Activated CD4-positive, alpha-beta T cell treated with anti-CD3 and anti-CD28 coated beads, Interleukin-2, amount 50 U/mL, for 48 hours (primary cell): ENCODE results near the gene OTOP3.

Source experiments
- DNase-seq, 2 experiments: peaks; one replicate each; pipeline ENCODE4 v3.0.0-alpha.2; 2020

Gene OTOP3

GRCh38 chr17:74990581-74991105 lies 54.9 kb downstream of the OTOP3 start:
- DNase-seq: no peak

GRCh38 chr17:74992223-74992622 lies 56.5 kb downstream of the OTOP3 start:
- DNase-seq: no peak

GRCh38 chr17:74994440-74994839 lies 58.7 kb downstream of the OTOP3 start:
- no peak for DNase-seq

GRCh38 chr17:74995847-74996246 lies 60.1 kb downstream of the OTOP3 start:
- DNase-seq: no peak

- no peak for DNase-seq
Measured at GRCh38 chr17:74998783-74999182, 63.1 kb downstream of the OTOP3 start.

- no peak for DNase-seq
Measured at GRCh38 chr17:74999523-74999922, 63.8 kb downstream of the OTOP3 start.
